NCI-H2227 treated with DMSO at 0.1 percent for 48 hours (cell line): ENCODE results near the gene ANXA5.
"Not testable (repeated sequence)": the region's sequence is repeated elsewhere in the genome, so short reads cannot be mapped to it uniquely, and the experiment has no call there.

ENCODE experiments used
- DNase-seq: peaks from one replicate; lab custom pipeline; 2025; lab: John Stamatoyannopoulos, UW

The ANXA5 gene

DNA sequence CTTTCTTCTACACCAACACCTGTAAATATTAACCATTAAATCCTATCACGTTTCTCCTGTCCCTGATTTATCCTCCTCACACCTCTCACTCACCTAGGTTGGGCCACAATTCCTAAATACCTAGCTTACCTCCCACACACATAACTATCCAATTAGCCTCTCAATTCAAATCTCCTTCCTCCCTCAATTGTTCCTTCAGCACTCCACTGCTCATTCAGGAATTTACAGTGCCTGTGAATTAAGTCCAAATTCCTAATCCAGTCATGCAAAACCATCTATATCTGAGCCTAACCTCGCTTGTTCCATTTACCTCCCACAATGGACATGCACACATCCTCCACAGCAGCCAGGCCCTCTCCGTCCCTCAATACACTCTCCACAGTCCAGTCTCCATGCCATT is 17.5 kb downstream of the ANXA5 start:
- no peak for DNase-seq

DNA sequence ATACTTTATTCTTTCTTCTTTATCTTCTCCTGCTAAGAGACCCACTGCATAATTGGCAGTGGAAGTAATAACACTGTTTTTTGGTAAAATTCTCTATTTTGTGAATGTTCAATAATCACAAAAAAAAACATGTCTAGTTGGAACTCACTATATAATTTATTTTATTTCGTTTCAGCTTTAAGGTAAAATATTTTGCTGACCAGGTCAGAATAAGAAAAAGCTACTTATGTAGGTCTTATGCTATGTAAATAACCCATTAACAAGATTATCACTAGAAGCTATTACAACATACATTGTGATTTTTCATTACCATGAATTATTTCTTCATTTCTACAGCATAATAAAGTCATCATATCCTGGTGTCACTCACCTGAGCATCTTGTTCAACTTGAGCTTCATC is 19.3 kb downstream of the ANXA5 start:
- no peak for DNase-seq

DNA sequence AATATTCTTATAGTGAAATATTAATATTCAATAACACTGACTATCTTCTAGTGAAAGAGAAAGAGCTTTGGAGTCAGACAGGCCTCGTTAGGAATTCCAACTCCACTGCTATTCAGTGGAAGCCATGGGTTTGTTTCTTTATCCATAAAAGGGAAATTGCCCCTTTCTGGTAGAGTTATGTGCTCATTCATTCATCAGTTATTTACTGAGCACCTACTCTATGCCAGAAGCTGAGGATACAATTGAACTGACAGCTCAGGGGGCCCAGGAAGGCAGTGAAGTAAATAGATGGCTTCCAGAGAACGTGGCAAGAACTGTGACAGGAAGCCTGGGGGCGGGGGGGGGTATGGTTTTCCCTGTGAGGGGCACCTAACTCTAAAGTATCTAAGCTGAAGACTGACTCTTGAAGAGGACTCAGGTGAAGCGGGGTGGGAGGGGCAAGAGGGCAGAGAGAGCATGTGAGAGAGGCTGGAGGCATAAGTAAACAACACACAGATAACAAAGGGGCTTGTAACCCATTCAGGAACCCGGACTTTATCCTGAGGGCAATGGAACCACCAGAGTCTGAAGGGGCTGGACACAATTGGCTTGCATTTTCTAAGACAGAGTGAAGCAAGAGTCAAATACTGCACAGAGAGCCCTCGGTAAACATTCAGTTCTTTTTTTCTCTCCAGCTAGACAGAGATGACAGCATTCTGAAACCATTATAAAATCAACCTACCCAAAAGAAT is 20.3 kb downstream of the ANXA5 start:
- no peak for DNase-seq

- DNase-seq: no peak
Observed at GRCh38 chr4:121675715-121676114, 21.1 kb downstream of the ANXA5 start.

GRCh38 chr4:121674696-121675095 is 22.1 kb downstream of the ANXA5 start:
- DNase-seq: no peak

- no peak for DNase-seq
Observed at GRCh38 chr4:121674191-121674590, 22.6 kb downstream of the ANXA5 start.

- DNase-seq: no peak
Observed at GRCh38 chr4:121669163-121669550, 27.6 kb downstream of the ANXA5 start.

DNA sequence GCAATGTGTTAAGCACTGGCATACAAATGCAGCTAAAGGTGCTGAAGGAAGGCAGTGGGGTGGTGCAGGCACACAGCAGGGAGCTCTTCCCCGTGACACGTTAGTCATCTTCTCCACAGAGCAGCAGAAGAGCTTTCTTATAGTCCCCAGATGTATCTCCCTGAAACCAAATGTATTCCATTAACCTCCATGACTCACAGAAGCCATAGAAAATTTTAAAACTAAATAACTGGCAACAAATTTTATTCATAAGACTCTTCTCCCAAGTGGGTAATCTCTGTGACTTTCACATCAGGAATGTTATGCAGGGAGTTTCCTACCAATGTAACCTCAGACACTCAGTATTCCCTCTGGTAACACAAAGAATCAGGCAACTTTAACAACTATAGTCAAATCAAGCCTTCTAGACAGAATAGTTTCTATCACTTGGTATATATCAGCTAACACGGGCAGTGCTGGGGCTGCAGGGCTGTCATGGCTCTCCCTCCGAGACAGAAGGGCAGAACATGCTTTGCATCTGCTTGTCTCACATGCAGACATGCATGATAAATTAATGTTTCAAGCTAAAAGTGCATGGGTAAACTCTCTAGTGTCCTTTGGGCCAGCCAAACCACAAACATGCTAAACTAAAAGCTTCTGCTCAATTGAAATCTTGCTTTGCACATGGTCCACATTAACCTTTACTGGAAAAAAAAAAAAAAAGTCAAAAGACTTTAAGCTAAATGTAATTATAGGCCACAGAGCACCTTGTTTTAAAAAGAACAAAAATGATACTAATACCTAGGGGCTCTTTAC is 28.2 kb downstream of the ANXA5 start:
- no peak for DNase-seq

GRCh38 chr4:121666091-121666679 is 30.6 kb downstream of the ANXA5 start:
- no peak for DNase-seq

DNA sequence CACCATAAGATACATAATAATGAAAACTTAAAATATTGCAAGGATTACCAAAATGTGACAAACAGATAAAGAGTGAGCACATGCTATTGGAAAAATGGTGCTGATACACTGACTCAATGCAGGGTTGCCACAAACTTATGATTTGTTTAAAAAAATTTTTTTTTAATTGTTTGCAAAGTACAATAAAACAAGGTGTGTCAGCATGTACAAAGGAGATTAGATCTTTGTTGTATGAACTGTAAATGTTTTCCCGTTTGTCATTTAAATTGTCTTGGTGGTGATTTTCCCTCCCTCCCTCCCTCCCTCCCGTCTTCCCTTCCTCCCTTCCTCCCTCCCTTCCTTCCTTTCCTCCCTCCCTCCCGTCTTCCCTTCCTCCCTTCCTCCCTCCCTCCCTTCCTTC is 31.4 kb downstream of the ANXA5 start:
- DNase-seq: no peak

DNA sequence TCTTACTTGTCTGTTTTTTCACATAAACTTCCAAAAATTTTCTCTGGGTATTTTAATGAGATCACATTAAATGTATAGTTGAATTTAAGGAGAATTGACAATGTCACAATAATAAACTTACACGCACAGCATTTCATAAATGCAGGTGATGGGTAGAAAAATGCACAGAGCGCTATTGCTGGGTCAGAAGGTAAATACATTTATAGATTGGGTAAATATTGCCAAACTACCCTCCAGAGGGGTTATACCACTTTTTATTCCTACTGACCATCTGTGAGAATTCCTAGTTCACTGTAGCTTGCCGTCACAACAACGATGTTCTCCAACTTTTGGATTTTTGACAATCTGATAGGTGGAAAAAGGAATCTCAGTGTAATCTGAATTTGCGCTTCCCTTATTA is 34.6 kb downstream of the ANXA5 start:
- DNase-seq: no peak

DNA sequence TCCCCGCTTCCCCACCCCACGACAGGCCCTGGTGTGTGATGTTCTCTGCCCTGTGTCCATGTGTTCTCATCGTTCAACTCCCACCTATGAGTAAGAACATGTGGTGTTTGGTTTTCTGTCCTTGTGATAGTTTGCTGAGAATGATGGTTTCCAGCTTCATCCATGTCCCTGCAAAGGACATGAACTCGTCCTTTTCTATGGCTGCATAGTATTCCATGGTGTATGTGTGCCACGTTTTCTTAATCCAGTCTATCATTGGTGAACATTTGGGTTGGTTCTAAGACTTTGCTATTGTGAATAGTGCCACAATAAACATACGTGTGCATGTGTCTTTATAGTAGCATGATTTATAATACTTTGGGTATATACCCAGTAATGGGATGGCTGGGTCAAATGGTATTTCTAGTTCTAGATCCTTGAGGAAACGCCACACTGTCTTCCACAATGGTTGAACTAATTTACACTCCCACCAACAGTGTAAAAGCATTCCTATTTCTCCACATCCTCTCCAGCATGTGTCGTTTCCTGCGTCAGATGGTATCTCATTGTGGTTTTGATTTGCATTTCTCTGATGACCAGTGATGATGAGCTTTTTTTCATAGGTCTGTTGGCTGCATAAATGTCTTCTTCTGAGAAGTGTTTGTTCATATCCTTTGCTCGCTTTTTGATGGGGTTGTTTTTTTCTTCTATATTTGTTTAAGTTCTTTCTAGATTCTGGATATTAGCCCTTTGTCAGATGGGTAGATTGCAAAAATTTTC is 36.4 kb downstream of the ANXA5 start:
- DNase-seq: not testable (repeated sequence)

DNA sequence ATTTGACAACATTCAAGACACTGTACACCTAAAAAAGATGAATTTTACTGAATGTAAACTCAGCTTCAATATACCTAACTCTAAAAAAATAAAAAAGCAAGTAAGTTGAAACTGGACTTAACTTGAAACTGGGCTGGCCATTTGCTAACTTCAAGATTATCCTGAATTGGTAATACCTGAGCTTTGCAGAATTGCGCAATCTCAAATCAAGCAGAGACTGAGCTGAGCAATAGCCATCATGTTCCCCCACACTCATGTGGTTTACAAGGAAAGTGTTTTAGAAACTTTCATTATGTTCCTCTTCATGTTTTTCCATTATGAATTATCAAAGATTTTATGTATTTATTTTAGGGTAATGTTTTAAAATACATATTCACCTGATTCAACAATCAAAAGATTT is 38.7 kb downstream of the ANXA5 start:
- no peak for DNase-seq

DNA sequence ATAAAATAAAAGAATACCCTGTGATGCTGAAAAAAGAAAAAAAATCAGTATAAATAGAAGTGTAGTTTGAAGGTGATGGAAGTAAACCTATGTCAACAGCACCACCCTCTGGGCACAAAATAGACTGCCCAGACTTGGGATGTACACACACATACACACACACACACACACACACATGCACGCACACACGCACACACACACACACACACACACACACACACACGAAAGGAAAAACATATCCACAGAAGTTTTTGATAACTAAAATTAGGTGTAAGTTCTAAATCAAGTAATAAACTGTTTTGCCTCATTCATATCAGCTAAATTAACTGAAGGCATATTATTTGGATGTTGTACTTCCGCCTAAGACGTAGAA is 40.5 kb downstream of the ANXA5 start:
- no peak for DNase-seq

DNA sequence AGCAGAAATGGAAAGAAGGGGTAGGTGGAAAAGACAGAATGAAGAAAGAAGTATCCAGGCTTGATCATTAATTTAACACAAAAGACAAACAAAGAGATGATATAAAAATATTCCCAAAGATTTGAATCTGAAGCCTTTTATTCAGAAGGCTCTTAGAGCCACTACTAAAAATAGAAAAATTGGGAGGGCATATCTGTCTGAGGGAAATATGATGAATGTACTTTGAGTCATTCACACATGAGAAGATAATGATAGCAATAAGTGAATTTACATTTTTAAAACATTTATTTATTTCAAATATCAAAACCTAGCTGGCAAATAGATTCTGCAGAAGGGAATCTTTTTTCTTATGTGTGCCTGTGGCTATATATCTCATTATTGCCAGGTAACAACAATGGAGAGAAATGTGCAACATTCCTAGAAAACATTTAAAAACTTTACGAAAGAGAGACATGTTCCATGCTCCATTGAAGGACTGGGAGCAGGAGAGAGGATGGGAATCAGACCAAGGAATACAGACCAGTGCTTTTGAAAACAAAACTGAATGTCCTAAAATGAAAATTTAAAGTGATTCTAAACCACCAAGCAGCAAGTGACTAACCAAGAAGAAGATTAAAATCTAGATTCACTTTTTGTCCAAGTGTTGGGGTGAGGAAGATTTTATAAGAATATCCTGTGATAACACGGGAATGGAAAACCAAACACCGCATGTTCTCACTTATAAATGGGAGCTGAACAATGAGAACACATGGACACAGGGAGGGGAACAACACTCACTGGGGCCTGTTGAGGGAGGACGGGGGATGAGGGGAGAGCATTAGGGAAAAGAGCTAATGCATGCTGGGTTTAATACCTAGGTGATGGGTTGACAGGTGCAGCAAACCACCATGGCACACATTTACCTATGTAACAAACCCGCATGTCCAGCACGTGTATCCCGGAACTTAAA is 41.2 kb downstream of the ANXA5 start:
- no peak for DNase-seq

GRCh38 chr4:121654738-121655137 is 42.0 kb downstream of the ANXA5 start:
- DNase-seq: no peak

- DNase-seq: no peak
Observed at GRCh38 chr4:121653986-121654385, 42.8 kb downstream of the ANXA5 start.

GRCh38 chr4:121653214-121653613 is 43.6 kb downstream of the ANXA5 start:
- no peak for DNase-seq

DNA sequence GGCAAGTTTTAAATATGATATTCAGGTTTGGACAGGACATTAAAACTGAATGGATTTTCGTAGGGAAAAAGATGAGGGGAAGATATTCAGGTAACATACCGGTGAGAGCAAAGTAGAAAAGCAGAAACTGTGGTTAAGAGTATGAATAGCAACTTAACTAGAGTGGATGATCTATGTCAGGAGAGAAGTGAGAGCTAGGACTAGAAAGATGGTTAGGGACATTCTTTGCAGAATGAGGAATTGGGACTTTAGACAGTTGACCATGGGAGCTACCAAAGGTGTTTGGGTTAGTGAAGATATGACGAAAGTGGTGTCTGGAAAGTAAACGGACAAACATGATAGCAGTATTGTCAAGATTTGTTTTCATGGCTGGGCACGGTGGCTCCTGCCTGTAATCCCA is 45.2 kb downstream of the ANXA5 start:
- no peak for DNase-seq

DNA sequence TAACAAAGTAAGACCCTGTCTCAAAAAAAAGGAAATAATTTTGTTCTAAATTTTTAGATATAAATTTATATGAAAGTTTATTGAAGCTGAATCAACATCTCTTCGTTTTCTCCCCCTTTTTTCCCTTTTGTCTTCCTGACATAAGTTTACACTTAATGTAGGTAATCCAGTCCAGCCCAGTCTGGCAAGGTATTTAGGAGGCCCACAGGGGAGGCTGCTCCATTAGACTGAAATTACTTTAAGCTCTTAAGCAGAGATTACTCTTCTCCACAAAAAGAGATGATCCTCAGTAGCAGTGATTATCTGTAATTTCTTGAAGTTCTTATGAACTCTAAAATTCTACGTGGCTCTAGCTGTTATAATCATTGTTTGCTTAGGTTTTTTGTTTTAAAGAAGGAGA is 46.0 kb downstream of the ANXA5 start:
- DNase-seq: no peak

GRCh38 chr4:121648516-121648915 is 48.3 kb downstream of the ANXA5 start:
- DNase-seq: no peak
